RWPE1 (cell line): ENCODE measurements around the gene WWTR1.

Source experiments
- CTCF ChIA-PET: fragments of 350-600 bp; sonication (Branson Sonifier 250); formaldehyde crosslinking; extraction: SDS; loops from one replicate; lab custom pipeline; 2021; lab: Yijun Ruan, JAX
- POLR2A ChIA-PET: fragments of 400-600 bp; formaldehyde crosslinking; extraction: SDS; loops from one replicate; lab custom pipeline; 2020; ENCODE audit warnings: antibody characterized with exemption; ENCODE audit not compliant: low non-redundant PET; lab: Yijun Ruan, JAX
- DNase-seq: peaks from one replicate; pipeline ENCODE4 v3.0.0; 2012; ENCODE audit warnings: low spot score
- H3K27ac ChIP-seq: fragments of 450-650 bp; 2 replicates; pipeline ENCODE4 v1.5.1; 2017
- CTCF ChIP-seq: fragments of 450-650 bp; conservative IDR thresholded peaks from 2 replicates; pipeline ENCODE4 v1.5.1; 2017; ENCODE audit warnings: low read depth, mild to moderate bottlenecking

The WWTR1 gene

GRCh38 chr3:149655826-149656574 is 1.8 kb downstream of the WWTR1 start:
- H3K27ac ChIP-seq: peak overlapping the region; percentile 96
- ChIA-PET CTCF (interaction anchor here (0.6 to 1.0 kb wide), 4 partner anchors 25 to 254 kb away, joined by 3 to 6 read pairs (median 4); no protein-coding TSS in a partner anchor), POLR2A (no interaction called here)
- no peak for TF ChIP-seq CTCF
- no peak for DNase-seq

- DNase-seq: no peak
- no peak overlapping the region for H3K27ac ChIP-seq
- ChIA-PET CTCF (interaction anchor here (1.0 kb wide), 1 partner anchor 12 kb away, joined by 4 read pairs; no protein-coding TSS in a partner anchor), POLR2A (interaction anchor here (0.6 kb wide), 2 partner anchors 32 to 46 kb away, joined by 4 read pairs; no protein-coding TSS in a partner anchor)
- TF ChIP-seq CTCF: no peak
These were observed 3.6 kb downstream of the WWTR1 start for GRCh38 chr3:149654188-149654601.

- CTCF ChIA-PET: interaction anchor here (1.0 kb wide), 1 partner anchor 12 kb away, joined by 4 read pairs; no protein-coding TSS in a partner anchor
- no peak overlapping the region for H3K27ac ChIP-seq
- POLR2A ChIA-PET: no interaction called here
- DNase-seq: no peak
- no peak for TF ChIP-seq CTCF
These were observed 4.3 kb downstream of the WWTR1 start for GRCh38 chr3:149653564-149653963.

DNA sequence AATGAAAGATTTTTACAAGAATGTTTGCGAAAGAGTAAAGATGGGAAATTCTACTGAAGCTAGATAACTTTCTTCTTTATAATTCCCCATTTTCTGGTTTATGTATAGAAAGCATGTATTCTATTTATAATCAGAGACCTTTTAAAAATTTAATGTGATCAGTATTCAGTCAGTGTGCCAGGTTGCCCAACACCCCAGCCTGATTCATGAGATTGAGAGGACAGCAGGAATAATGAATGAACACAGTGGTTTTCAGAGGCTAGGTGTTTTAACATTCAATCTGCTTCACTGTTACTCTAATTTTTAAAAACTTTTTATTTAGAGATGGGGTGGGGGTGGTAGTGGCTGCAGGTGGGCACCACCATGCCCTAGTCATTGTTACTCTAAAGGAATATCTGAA is 4.7 kb downstream of the WWTR1 start:
- TF ChIP-seq CTCF: no peak
- CTCF ChIA-PET: interaction anchor here (0.9 to 1.0 kb wide), 2 partner anchors 11 to 14 kb away, joined by 3 to 4 read pairs; no protein-coding TSS in a partner anchor
- DNase-seq: no peak
- no peak overlapping the region for H3K27ac ChIP-seq
- POLR2A ChIA-PET: no interaction called here

- H3K27ac ChIP-seq: no peak overlapping the region
- POLR2A ChIA-PET: no interaction called here
- CTCF ChIA-PET: no interaction called here
- TF ChIP-seq CTCF: no peak
- no peak for DNase-seq
These were observed 7.0 kb downstream of the WWTR1 start for GRCh38 chr3:149650828-149651227.

GRCh38 chr3:149648525-149648924 is 9.3 kb downstream of the WWTR1 start:
- TF ChIP-seq CTCF: no peak
- POLR2A ChIA-PET: interaction anchor here (0.6 to 0.9 kb wide), 2 partner anchors 9 to 90 kb away, joined by 3 to 5 read pairs; partner anchors contain the start of gene WWTR1
- peak overlapping the region; percentile 83 for H3K27ac ChIP-seq
- CTCF ChIA-PET: interaction anchor here (0.6 kb wide), 1 partner anchor 236 kb away, joined by 3 read pairs; no protein-coding TSS in a partner anchor
- DNase-seq: peak; percentile 30
